CD4-positive, alpha-beta T cell (primary cell): Measurements from ENCODE around the gene SYT17. TPM values are rescaled to one million over a fixed set of nuclear protein-coding genes. Genes with fewer than 3 reads are reported as not detected.

ENCODE experiments used
- ATAC-seq: fragments of 200-7000 bp; cut with Tn5 transposase; one replicate; pipeline ENCODE4 v1.10.0; 2022; ENCODE audit warnings: mild to moderate bottlenecking; ENCODE audit not compliant: poor library complexity
- CTCF ChIA-PET: fragments of 350-600 bp; sonication (Branson Sonifier 250); formaldehyde crosslinking; loops from one replicate; lab custom pipeline; 2021; ENCODE audit warnings: antibody characterized with exemption, inconsistent platforms; lab: Charles Lee
- POLR2A ChIA-PET: fragments of 350-600 bp; sonication (Branson Sonifier 250); formaldehyde crosslinking; loops from one replicate; lab custom pipeline; 2021; ENCODE audit warnings: antibody characterized with exemption, inconsistent platforms; lab: Charles Lee
- DNase-seq, 14 experiments: peaks; one replicate each; pipeline ENCODE4 v3.0.0-alpha.2; 2013 to 2020; ENCODE audit warnings: mixed read lengths in 2 of 14
- H3K27ac ChIP-seq, 2 donors: one replicate each; pipeline versions ENCODE4 v1.5.1 to v1.7.0; 2013; ENCODE audit warnings: low read length in 2 of 2, low read depth in 1 of 2, mild to moderate bottlenecking in 1 of 2
- H3K27me3 ChIP-seq, 2 experiments: 1 replicate in 1 of 2; 2 replicates in 1 of 2; pipeline versions ENCODE4 v1.6.1 to v1.7.0; 2013; ENCODE audit warnings: low read length in 2 of 2, control low read depth in 1 of 2, mild to moderate bottlenecking in 1 of 2, moderate library complexity in 1 of 2; ENCODE audit not compliant: insufficient read depth in 2 of 2, control insufficient read depth in 1 of 2
- H3K36me3 ChIP-seq: one replicate; pipeline ENCODE4 v1.6.1; 2013; ENCODE audit warnings: low read length, control low read depth; ENCODE audit not compliant: insufficient read depth
- H3K4me1 ChIP-seq: one replicate; pipeline ENCODE4 v1.6.1; 2013; ENCODE audit warnings: low read length, control low read depth; ENCODE audit not compliant: insufficient read depth
- H3K4me3 ChIP-seq: one replicate; pipeline ENCODE4 v1.5.1; 2013; ENCODE audit warnings: mild to moderate bottlenecking, low read length, moderate library complexity
- H3K9me3 ChIP-seq, 2 experiments: 1 replicate in 1 of 2; 2 replicates in 1 of 2; pipeline versions ENCODE4 v1.6.1 to v1.7.0; 2013; ENCODE audit warnings: low read length in 2 of 2, mild to moderate bottlenecking in 2 of 2, control low read depth in 1 of 2, moderate library complexity in 1 of 2; ENCODE audit not compliant: control insufficient read depth in 1 of 2, insufficient read depth in 1 of 2
- H3K27ac Mint-ChIP-seq: one replicate; pipeline ENCODE4 v1.8.0; 2020; ENCODE audit warnings: mixed read lengths
- H3K27me3 Mint-ChIP-seq: one replicate; pipeline ENCODE4 v1.8.0; 2021; ENCODE audit warnings: mixed read lengths
- H3K36me3 Mint-ChIP-seq: one replicate; pipeline ENCODE4 v1.8.0; 2021; ENCODE audit warnings: low read depth, mixed read lengths
- H3K4me1 Mint-ChIP-seq: one replicate; pipeline ENCODE4 v1.8.0; 2021; ENCODE audit warnings: low read depth, mixed read lengths
- H3K4me3 Mint-ChIP-seq: one replicate; pipeline ENCODE4 v1.8.0; 2020; ENCODE audit warnings: mild to moderate bottlenecking, mixed read lengths
- H3K9me3 Mint-ChIP-seq: one replicate; pipeline ENCODE4 v1.8.0; 2020; ENCODE audit warnings: mixed read lengths
- intact Hi-C, 2 experiments: fragments of 100-400 bp; cut with DNase I in 1 of 2; cut with micrococcal nuclease in 1 of 2; formaldehyde crosslinking; loops; one replicate each; pipeline versions ENCODE4 v1.15.1 to v1.9.0; 2023 to 2025; cut with DNase I, micrococcal nuclease
- total RNA-seq, 174 experiments: library from RNA in 2 of 174; stranded (reverse) in 2 of 174; gene quantifications; one replicate each; pipeline ENCODE4 v1.2.3 and lab custom pipeline; 2021 to 2026
- TF ChIP-seq, protein P1 (sequence below): fragments of 200-600 bp; IDR thresholded peaks from one replicate; pipeline ENCODE4 v1.8.0; 2022; ENCODE audit warnings: antibody characterized with exemption, mild to moderate bottlenecking

Gene SYT17
- total RNA-seq, 2 experiments from 2014 or later: not detected

DNA sequence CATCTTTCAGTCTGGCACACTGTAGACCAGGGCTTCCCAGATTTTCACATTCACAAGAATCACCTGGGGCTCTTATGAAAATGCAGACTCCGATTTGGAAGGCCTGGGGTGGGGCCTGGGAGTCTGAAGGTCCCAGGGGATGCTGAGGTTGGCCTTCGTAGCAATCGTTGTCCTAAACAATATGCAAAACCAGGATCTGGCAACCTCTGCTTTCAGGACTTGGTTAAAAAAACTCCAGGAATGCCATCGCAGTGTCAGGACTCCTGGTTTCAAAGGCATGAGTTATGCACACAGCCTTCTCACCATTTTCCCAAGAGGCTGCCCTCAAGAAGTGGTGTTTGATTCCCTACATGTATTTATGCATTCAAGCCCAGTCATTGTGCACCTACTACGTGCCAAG lies 124.1 kb downstream of the SYT17 start:
- TF ChIP-seq, protein P1, sequence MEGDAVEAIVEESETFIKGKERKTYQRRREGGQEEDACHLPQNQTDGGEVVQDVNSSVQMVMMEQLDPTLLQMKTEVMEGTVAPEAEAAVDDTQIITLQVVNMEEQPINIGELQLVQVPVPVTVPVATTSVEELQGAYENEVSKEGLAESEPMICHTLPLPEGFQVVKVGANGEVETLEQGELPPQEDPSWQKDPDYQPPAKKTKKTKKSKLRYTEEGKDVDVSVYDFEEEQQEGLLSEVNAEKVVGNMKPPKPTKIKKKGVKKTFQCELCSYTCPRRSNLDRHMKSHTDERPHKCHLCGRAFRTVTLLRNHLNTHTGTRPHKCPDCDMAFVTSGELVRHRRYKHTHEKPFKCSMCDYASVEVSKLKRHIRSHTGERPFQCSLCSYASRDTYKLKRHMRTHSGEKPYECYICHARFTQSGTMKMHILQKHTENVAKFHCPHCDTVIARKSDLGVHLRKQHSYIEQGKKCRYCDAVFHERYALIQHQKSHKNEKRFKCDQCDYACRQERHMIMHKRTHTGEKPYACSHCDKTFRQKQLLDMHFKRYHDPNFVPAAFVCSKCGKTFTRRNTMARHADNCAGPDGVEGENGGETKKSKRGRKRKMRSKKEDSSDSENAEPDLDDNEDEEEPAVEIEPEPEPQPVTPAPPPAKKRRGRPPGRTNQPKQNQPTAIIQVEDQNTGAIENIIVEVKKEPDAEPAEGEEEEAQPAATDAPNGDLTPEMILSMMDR: no peak
- ATAC-seq: no peak
- CTCF ChIA-PET: no interaction called here
- Histone ChIP-seq H3K27ac (no peak overlapping the region), H3K9me3 (no peaks in the 10 kb centered on the region), H3K36me3 (no peaks in the 10 kb centered on the region), H3K27me3 (peaks cover 0 to 2% of the 10 kb centered on the region in 2 experiments), H3K4me3 (no peak overlapping the region), H3K4me1 (no peaks in the 10 kb centered on the region)
- no peak overlapping the region for H3K27ac Mint-ChIP-seq
- DNase-seq: no peak
- no peaks in the 10 kb centered on the region for H3K36me3 Mint-ChIP-seq
- H3K4me1 Mint-ChIP-seq: peaks cover 9% of the 10 kb centered on the region
- intact Hi-C loops: no loop called here
- H3K27me3 Mint-ChIP-seq: peaks cover 12% of the 10 kb centered on the region
- no peaks in the 10 kb centered on the region for H3K9me3 Mint-ChIP-seq
- POLR2A ChIA-PET: no interaction called here
- H3K4me3 Mint-ChIP-seq: no peak overlapping the region

DNA sequence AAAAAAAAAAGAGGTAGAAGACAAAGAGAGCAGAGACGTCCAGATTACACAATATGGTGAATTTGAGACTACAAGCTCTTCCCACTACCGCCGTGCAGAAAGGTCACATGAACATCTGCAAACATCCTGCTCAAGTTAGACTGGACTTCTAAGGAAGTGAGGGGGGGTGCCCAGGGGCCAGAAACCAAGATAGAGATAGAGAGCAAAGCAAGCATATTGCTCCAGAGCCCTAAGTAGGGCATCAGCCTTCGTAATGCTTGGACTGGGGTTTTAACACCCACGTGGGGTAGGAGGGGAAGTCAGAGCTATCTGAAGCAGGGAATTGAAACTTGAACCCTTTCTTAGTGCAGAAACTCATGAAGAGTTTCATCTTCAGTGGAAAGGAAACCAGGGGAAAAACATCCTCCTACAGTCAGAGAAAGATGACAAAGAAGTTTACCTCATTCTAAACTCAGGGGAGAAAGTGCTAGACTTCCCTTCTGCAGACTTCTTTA lies 126.2 kb downstream of the SYT17 start:
- H3K9me3 Mint-ChIP-seq: no peaks in the 10 kb centered on the region
- no peaks in the 10 kb centered on the region for H3K4me1 ChIP-seq
- POLR2A ChIA-PET: no interaction called here
- no peaks in the 10 kb centered on the region for H3K36me3 Mint-ChIP-seq
- peaks cover 9% of the 10 kb centered on the region for H3K27me3 Mint-ChIP-seq
- H3K27ac Mint-ChIP-seq: no peak overlapping the region
- ATAC-seq (no peak), DNase-seq (peak in 3 of 14 experiments; percentile 11 to 49 (median 49))
- H3K4me1 Mint-ChIP-seq: peaks cover 9% of the 10 kb centered on the region
- no peak overlapping the region for H3K4me3 ChIP-seq
- CTCF ChIA-PET: no interaction called here
- H3K27ac ChIP-seq: no peak overlapping the region
- H3K4me3 Mint-ChIP-seq: no peak overlapping the region
- TF ChIP-seq, protein P1: no peak
- intact Hi-C loops: no loop called here
- H3K36me3 ChIP-seq: no peaks in the 10 kb centered on the region
- H3K9me3 ChIP-seq: no peaks in the 10 kb centered on the region
- peaks cover 0 to 2% of the 10 kb centered on the region in 2 experiments for H3K27me3 ChIP-seq

DNA sequence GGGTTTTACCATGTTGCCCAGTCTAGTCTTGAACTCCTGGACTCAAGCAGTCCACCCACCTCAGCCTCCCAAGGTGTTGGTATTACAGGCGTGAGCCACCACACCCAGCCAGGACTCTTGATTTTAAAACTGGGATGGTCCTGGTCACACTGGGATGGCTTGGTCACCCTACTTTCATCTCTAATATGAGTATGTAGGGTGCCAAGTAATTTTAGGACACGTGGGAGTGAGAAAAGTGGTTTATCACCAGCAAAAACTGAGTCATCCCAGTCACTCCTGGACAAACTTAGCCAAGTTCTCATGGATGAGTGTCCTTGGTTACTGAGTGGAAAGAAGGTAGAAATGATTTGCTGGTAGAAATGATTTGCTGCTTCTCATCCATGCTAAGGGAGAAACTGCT lies 127.4 kb downstream of the SYT17 start:
- no peaks in the 10 kb centered on the region for H3K36me3 Mint-ChIP-seq
- TF ChIP-seq, protein P1: no peak
- intact Hi-C loops: no loop called here
- DNase-seq: no peak
- ATAC-seq: no peak
- peaks cover 5% of the 10 kb centered on the region for H3K27me3 Mint-ChIP-seq
- CTCF ChIA-PET: no interaction called here
- POLR2A ChIA-PET: no interaction called here
- Histone ChIP-seq H3K4me3 (no peak overlapping the region), H3K27ac (no peak overlapping the region), H3K4me1 (no peaks in the 10 kb centered on the region), H3K9me3 (no peaks in the 10 kb centered on the region), H3K36me3 (no peaks in the 10 kb centered on the region), H3K27me3 (peaks cover 0 to 2% of the 10 kb centered on the region in 2 experiments)
- H3K27ac Mint-ChIP-seq: no peak overlapping the region
- H3K4me1 Mint-ChIP-seq: peaks cover 9% of the 10 kb centered on the region
- no peak overlapping the region for H3K4me3 Mint-ChIP-seq
- H3K9me3 Mint-ChIP-seq: no peaks in the 10 kb centered on the region
